Measurements from ENCODE around the gene TMEM219. TPM values are rescaled to one million over a fixed set of nuclear protein-coding genes. Genes with fewer than 3 reads are reported as not detected.

The TMEM219 gene
- total RNA-seq, 3 donors from 2014 or later (not counting 1 experiment from before 2014, with no cell fraction given), result 50.2 to 69.5 (median 50.8) TPM

DNA sequence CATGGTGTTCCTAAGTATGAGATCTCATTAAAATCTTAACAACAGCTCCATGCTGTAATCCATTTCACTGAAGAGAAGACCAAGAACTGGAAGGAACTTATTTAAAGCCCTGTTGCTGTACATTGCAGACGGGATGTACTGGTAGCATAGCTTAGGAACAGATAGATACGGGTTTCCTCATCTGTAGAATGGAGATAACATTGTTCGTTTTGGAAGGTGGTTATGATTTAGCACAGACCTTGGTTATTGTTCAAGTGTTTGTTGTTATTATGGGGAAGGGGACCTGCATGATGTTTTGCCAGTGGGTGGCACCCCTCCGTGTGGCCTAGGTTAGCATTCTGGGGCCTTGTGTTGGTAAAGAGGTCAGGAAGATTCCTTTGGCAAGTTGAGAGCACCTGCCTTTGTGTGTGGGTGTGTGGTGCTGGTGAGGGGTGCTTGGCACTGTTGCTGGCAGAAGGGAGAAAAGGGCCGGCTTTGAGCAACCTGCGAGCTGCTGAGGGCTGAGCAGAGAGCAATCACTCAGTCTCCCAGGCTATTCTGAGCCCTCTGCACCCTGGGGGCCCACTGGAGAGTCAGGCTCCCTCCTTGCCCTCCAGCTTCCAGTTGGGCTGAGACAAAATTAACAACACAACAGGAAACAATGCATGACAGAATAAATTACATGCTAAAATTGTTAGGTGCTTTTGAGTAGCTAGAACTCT, 14.1 kb downstream of the TMEM219 start:
- H3K9me3 ChIP-seq (ENCODE audit: control insufficient read depth, insufficient read depth, low read length), result no peaks in the 10 kb centered on the region
- DNase-seq (no peak), ATAC-seq (no peak)
- H3K4me1 ChIP-seq (ENCODE audit: control insufficient read depth, insufficient read depth, low read length), result peaks cover 30% of the 10 kb centered on the region
- H3K27me3 ChIP-seq (ENCODE audit: control insufficient read depth, insufficient read depth, low read length), result no peaks in the 10 kb centered on the region
- peaks cover 26 to 52% of the 10 kb centered on the region in 2 donors for H3K4me1 Mint-ChIP-seq
- intact Hi-C loops (cut with micrococcal nuclease), result no loop called here
- no peaks in the 10 kb centered on the region for H3K27me3 Mint-ChIP-seq (ENCODE audit: low read depth in 2 of 2)
- no peak overlapping the region for H3K27ac ChIP-seq (ENCODE audit: low read length)
- peak overlapping the region; percentile 95 for H3K4me3 Mint-ChIP-seq
- H3K27ac Mint-ChIP-seq, result peak overlapping the region; percentile 64 to 96
- WGBS (ENCODE audit: insufficient coverage), result 33% methylated on average over 6 of the region's 6 CpGs
- no peaks in the 10 kb centered on the region for H3K9me3 Mint-ChIP-seq
- H3K36me3 Mint-ChIP-seq, result peaks cover 8% of the 10 kb centered on the region
- TF ChIP-seq, protein P1, sequence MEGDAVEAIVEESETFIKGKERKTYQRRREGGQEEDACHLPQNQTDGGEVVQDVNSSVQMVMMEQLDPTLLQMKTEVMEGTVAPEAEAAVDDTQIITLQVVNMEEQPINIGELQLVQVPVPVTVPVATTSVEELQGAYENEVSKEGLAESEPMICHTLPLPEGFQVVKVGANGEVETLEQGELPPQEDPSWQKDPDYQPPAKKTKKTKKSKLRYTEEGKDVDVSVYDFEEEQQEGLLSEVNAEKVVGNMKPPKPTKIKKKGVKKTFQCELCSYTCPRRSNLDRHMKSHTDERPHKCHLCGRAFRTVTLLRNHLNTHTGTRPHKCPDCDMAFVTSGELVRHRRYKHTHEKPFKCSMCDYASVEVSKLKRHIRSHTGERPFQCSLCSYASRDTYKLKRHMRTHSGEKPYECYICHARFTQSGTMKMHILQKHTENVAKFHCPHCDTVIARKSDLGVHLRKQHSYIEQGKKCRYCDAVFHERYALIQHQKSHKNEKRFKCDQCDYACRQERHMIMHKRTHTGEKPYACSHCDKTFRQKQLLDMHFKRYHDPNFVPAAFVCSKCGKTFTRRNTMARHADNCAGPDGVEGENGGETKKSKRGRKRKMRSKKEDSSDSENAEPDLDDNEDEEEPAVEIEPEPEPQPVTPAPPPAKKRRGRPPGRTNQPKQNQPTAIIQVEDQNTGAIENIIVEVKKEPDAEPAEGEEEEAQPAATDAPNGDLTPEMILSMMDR (IDR thresholded peaks at IDR 0.05), result no peak
- H3K36me3 ChIP-seq (ENCODE audit: control insufficient read depth, insufficient read depth, low read length), result peaks cover 24% of the 10 kb centered on the region
- no peak overlapping the region for H3K4me3 ChIP-seq (ENCODE audit: low read length)

DNA sequence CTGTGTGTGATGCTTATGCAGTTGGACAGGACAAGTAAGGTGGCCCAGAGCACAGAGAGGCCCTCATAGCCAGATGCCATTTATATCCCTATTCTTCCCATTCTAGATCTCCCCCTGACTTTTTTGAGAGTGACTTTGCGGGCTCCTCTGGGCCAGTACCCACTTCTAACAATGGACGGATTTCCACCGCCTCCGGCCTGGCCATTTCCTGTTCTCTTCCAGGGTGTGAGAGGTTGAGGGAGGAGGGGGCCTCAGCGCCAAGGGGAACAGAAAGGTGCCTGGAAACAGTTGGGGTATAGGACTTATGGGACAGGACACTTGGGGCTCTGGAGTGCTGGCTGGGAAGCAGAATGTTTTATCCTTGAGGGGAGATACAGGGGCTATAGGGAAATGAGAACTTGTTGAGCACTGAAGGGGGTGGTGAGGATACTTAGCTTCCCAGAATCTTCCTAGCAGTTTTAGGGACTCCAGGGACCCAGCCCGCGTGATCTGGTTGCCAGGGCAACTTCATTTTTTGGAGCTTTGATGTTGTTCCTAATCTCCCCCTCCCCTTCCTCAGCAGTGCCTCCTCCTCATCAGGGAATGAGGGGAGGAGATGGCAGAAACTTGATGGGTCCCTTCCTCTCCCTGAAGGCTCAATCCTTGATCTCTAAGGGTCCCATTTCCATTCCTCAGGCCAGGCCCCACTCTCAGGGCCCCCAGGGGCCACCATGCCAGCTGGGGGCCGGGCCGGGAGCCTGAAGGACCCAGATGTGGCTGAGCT, 15.4 kb downstream of the TMEM219 start:
- Mint-ChIP-seq H3K27ac (peak overlapping the region; percentile 64 to 96), H3K27me3 (ENCODE audit: low read depth in 2 of 2) (no peaks in the 10 kb centered on the region), H3K4me3 (no peak overlapping the region), H3K9me3 (no peaks in the 10 kb centered on the region), H3K36me3 (peaks cover 8% of the 10 kb centered on the region), H3K4me1 (peaks cover 26 to 52% of the 10 kb centered on the region in 2 donors)
- TF ChIP-seq, protein P1 (IDR thresholded peaks at IDR 0.05), result no peak
- H3K4me1 ChIP-seq (ENCODE audit: control insufficient read depth, insufficient read depth, low read length), result peaks cover 30% of the 10 kb centered on the region
- H3K27ac ChIP-seq (ENCODE audit: low read length), result no peak overlapping the region
- H3K4me3 ChIP-seq (ENCODE audit: low read length), result no peak overlapping the region
- 98% methylated on average over 7 of the region's 9 CpGs for WGBS (ENCODE audit: insufficient coverage)
- ATAC-seq, result no peak
- intact Hi-C loops (cut with micrococcal nuclease), result no loop called here
- no peaks in the 10 kb centered on the region for H3K9me3 ChIP-seq (ENCODE audit: control insufficient read depth, insufficient read depth, low read length)
- H3K27me3 ChIP-seq (ENCODE audit: control insufficient read depth, insufficient read depth, low read length), result no peaks in the 10 kb centered on the region
- no peak for DNase-seq
- peaks cover 37% of the 10 kb centered on the region for H3K36me3 ChIP-seq (ENCODE audit: control insufficient read depth, insufficient read depth, low read length)

DNA sequence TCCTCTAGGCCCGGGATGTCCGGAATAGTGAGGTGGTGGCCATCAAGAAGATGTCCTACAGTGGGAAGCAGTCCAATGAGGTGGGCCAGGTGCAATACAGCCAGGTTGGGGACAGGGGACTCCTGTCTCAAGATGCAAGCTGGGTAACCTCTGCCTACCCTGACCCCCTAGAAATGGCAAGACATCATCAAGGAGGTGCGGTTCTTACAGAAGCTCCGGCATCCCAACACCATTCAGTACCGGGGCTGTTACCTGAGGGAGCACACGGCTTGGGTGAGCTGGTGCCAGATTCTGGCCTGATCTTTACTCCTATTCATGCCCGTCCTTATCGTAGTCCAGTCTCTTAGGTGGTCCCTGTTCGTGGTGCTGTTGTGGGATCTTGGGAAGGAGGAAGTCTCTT, 16.2 kb downstream of the TMEM219 start:
- peaks cover 26 to 46% of the 10 kb centered on the region in 2 donors for H3K4me1 Mint-ChIP-seq
- H3K36me3 ChIP-seq (ENCODE audit: control insufficient read depth, insufficient read depth, low read length), result peaks cover 46% of the 10 kb centered on the region
- no peaks in the 10 kb centered on the region for H3K27me3 ChIP-seq (ENCODE audit: control insufficient read depth, insufficient read depth, low read length)
- ATAC-seq (no peak), DNase-seq (no peak)
- H3K4me1 ChIP-seq (ENCODE audit: control insufficient read depth, insufficient read depth, low read length), result peaks cover 28% of the 10 kb centered on the region
- peaks cover 8% of the 10 kb centered on the region for H3K36me3 Mint-ChIP-seq
- no peak overlapping the region for H3K4me3 Mint-ChIP-seq
- no peaks in the 10 kb centered on the region for H3K9me3 Mint-ChIP-seq
- TF ChIP-seq, protein P1 (IDR thresholded peaks at IDR 0.05), result no peak
- H3K27ac ChIP-seq (ENCODE audit: low read length), result no peak overlapping the region
- WGBS (ENCODE audit: insufficient coverage), result 98% methylated on average over 9 of the region's 9 CpGs
- no peak overlapping the region for H3K4me3 ChIP-seq (ENCODE audit: low read length)
- H3K9me3 ChIP-seq (ENCODE audit: control insufficient read depth, insufficient read depth, low read length), result no peaks in the 10 kb centered on the region
- H3K27ac Mint-ChIP-seq, result no peak overlapping the region
- no peaks in the 10 kb centered on the region for H3K27me3 Mint-ChIP-seq (ENCODE audit: low read depth in 2 of 2)
- intact Hi-C loops (cut with micrococcal nuclease), result no loop called here

All from natural killer cell (primary cell).